SW 1271 (cell line): Measurements from ENCODE around the gene KRTAP12-4.
"Not testable (repeated sequence)": the region's sequence is repeated elsewhere in the genome, so short reads cannot be mapped to it uniquely, and the experiment has no call there.

Experiments
- DNase-seq, 2 experiments: peaks; one replicate each; lab custom pipeline; 2025; lab: John Stamatoyannopoulos, UW

The KRTAP12-4 gene

DNA sequence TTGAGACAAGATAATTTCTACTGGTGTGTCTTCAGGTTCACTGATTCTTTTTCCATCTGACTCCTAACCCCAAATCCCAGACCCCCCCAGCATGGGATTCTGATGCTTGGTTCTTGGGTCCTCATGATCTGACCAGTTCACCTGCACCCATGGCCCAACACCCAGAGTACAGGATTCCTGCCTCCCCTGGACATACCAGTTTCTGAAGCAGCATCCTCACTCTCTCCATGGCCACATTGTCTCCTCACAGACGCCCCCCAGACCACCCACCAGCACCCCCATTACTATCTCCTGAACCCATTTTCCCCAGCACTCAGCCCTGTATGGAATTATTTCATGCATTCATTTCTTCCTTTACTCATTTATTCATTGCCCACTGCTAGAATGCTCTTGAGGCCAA, 2.4 kb upstream of the KRTAP12-4 start:
- no peak for DNase-seq

DNA sequence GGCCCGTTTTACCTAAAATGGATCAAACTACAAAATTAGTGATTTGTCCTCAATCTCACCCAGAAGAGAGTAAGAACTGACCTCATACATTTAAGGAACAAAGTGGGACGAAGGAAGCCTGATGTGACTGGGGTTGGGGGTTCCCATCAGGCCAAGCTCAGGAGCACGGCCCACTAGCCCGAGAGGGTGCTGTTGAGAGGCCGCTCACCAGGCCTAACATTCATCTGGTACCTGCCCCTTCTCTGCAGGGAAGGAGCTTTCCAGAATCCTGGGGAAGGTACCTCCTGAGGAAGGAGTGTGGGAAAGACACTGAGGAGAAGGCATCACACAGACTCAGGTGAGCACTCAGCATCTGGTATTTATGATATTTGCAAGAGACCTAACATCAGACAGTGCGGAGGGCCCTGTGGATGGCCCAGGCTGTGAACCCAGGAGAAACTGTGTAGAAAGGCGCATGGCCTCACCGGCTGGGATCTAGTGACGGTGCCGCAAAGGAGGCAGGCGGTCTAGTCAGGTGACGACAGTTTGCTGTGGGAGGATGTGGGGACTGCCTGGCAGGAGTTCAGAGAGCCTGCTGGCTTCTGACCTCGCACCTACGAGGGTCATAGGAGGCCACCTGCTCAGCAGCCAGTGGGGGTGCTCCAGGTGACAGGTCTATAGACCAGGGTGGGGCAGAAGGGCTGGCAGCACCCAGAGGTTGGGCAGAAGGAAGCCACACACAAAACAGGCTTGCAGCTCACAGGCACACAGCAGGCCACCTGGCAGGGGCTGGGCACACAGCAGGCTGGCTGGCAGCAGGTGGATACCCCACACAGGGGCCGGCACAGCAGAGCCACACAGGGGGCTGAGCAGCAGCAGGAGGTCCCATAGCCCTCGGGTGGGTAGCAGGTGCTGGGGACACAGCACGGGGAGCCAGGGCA, 543 bp downstream of the KRTAP12-4 start:
- DNase-seq: no peak

DNA sequence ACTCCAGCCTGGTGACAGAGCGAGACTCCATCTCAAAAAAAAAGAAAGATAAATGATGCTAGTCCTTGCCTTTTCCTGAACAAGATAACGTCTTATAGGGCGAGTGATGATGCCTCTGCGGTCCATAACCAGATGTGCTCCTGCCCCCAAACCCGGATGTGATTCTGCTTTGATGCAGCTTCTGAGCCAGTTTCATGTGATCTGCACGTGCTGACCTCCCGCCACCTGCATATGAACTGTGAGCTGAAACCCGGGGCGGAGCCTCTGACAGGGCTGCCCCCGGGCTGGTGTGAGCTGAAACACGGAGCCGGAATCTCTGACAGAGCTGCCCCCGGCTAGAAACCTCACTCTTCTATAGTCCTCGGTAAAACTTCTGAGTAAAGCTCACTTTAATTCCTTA, 1.3 kb downstream of the KRTAP12-4 start:
- no peak for DNase-seq

- DNase-seq: no peak
These were observed 3.3 kb downstream of the KRTAP12-4 start for GRCh38 chr21:44650973-44651675.

DNA sequence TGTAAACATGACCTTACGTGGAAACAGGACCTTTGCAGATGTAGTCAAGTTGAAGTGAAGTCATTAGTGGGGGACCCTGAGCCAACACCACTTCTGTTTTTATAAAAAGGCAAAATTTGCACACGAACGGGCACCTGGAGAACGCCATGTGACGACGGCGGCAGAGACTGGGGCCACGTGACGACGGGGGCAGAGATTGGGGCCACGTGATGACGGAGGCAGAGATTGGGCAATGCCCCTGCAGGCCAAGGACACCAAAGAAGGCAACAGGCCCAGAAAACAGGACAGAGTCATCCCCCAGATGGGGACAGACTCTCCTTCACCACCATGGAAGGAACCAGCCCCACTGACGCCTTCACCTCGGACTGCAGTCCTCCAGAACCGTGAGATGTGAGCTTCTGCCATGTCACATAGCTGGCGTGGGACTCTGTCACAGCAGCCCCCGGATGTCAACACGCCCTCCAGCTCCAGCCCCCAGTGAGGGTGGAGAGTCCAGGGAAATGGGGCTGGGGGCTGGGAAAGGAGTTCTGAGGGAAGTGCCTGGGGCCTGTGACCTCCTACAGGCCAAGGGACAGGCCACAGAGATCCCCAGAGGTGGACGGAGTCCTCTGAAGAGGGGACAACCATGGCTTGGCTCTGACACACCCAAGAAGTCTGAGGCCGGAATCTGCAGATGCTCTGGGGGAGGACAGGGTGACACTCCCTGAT, 4.0 kb downstream of the KRTAP12-4 start:
- no peak for DNase-seq

GRCh38 chr21:44649521-44650100, 4.8 kb downstream of the KRTAP12-4 start:
- DNase-seq: no peak

DNA sequence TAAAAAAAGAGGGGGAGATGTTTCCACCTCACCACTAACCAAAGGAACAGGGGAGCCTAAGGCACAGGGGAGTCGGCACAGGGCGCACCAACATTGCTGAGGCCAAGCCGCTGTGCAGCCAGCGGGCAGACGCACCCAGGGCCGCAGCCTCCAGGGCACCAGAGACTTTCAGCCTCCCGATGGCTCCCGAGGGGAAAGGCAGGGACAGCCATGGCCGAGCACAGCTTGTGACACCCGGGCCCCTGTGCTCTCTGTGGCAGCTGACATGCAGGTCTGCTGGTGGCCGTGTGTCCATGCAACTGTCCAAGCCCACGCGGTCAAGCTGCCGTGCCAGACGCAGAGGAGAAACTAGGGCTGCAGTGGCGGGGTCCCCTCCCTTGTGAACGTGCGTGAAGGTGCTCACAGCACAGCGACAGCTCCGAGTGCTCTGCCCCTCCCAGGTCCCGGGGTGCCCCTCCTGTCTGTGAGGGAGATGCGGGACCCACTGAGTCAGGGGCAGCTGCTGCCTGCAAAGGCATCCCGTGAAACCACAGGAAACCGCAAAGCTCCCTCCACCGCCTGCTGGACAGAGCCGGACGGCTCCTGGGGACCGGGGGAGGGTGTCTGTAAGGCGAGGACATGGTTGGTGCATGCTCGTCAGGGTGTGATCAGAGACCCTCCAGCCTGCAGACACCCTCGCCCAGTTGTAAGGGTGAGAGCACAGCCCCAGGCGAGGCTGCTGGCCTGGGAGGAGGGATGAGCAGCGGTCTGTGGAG, 5.7 kb downstream of the KRTAP12-4 start:
- DNase-seq: no peak

- DNase-seq: no peak
These were observed 7.3 kb downstream of the KRTAP12-4 start for GRCh38 chr21:44647222-44647552.

- DNase-seq: not testable (repeated sequence)
These were observed 7.9 kb downstream of the KRTAP12-4 start, which contains the start of gene KRTAP10-11 for GRCh38 chr21:44646366-44647221. KRTAP10-11 (plus strand) TSS chr21:44646414; CDS start chr21:44646459, 45 bp downstream.

DNA sequence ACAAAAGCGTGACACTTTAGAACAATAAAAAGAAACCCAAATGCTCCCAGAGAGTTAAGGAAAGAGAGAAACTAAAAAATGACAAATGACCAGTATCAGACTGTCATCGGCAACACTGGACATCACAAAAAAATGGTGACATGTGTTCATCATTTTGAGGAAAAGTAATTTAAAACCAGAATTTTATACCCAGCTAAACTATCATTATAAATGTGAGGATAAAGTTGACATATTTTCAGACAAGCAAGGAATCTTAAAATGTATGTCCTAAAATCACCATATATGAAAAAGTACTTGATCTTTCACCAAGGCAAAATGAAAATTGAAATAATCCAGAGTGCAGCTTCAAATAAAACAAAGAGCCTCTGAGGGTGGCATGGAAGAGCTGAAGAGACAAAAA, 9.6 kb downstream of the KRTAP12-4 start:
- no peak for DNase-seq

GRCh38 chr21:44643741-44644310, 10.6 kb downstream of the KRTAP12-4 start:
- no peak for DNase-seq

GRCh38 chr21:44640761-44641160, 13.7 kb downstream of the KRTAP12-4 start:
- no peak for DNase-seq

DNA sequence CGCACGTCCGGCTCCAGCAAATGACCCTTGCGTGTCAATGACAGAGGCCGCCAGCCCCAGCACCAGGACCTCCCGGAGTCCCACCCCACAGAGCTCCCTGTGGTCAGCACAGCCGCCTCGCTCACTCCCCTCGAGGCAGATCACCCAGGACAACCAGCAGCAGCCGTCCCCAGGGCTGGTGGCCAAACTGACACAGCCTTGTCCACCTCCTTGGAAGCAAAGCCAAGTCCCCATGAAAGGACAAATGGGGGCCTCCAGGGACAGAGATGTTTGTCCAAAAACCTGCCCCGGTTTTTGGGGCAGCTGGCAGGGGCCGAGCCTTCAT, 15.2 kb downstream of the KRTAP12-4 start:
- no peak for DNase-seq

DNA sequence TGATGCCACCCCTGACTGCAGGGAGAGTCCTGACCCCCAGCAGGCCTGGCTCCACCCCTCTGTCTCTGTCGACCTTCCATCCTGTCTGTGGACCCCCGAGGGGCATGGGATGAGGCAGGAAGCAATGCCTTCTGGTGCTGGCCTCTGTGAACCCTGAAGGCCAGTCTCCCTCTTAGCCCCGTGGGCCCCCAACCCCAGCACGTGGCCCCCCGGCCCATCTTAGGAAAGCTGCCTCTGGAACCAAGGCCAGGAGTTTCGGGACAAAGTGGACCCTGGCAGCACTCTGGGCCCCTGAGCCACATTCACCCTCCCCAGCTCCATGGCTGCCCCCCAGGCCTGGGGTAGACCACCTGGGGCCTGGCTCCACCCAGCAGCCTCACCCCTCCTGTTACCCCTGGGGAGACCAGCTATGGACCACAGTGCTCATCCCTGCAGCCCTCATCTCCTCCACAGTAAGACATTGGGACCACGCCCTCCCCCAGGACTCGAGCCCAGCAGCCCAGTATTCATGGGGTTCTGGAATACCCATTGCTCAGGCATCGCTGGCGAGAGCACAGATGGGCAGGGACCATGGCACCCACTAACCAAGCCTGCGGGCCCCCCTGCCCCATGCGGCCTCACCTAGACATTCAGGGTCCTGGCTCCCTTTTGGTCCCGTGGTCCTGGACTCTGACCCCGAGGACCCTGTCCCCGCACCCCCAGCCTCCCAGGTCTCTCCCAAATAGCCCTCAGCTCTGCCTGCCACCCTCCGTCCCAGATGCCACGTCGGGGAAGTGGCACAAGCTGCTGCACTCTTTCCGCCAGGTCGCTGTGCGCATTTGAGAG, 15.7 kb downstream of the KRTAP12-4 start:
- not testable (repeated sequence) for DNase-seq

DNA sequence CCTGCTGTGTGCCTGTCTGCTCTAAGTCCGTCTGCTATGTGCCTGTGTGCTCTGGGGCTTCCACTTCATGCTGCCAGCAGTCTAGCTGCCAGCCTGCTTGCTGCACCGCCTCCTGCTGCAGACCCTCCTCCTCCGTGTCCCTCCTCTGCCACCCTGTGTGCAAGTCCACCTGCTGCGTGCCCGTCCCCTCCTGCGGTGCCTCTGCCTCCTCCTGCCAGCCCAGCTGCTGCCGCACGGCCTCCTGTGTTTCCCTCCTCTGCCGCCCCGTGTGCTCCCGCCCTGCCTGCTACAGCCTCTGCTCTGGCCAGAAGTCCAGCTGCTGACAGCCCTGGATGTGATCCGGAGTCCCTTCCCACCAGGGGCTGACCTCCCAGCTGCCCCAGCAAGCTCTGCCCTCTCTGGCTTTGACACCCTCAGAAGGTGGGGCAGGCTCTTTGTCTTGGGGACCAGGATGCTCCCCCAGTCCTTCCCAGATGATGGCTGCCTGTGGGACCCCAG, 16.6 kb downstream of the KRTAP12-4 start:
- not testable (repeated sequence) for DNase-seq

GRCh38 chr21:44637018-44637850, 17.2 kb downstream of the KRTAP12-4 start, which contains the start of gene KRTAP10-10:
KRTAP10-10 (plus strand) TSS chr21:44637356; CDS start chr21:44637418, 62 bp downstream.
- no peak for DNase-seq

DNA sequence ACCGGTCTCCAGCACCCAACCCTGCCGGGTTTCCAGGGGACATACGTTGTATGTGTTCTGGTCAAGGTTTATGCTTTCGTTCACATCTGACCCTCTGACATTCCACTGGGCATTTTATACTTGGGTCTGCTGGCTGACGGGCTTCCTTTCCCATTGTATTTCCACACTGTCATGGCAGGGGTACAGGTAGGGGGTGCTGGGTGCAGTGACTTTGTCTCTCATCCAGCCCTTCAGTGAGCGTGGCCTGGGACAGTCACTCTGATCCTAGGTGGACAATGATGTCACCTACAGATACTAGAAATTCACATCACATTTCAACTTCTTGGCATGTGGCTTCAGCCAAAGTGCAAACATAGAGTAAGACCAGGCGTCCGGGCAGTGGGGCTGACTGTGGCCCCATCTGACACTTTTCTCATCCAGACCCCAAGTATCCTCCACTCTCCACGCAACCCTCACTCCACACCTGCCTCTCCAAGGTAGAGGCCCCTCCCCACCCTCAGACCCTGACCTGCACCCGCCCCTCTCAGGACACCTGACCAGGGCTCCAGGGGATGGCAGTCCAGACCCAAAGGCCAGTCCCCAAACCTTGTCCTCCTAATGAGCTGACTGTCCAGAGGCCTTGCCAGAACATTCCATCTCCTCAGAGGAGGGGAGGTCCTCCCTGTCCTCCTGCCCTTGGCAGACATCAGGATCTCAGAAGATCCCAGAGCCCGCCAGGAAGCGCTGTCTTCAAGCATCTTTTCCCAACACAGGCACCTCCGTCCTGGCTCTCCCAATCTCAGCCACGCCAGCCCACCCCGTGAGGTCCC, 18.0 kb downstream of the KRTAP12-4 start:
- DNase-seq: no peak
